Left renal pelvis (tissue), 4 donors: ENCODE results near the gene LCNL1. TPM values are rescaled to one million over a fixed set of nuclear protein-coding genes. Genes with fewer than 3 reads are reported as not detected.

Experiments
- DNase-seq, 4 donors: peaks; one replicate each; pipeline ENCODE4 v3.0.0-alpha.2; 2013; ENCODE audit warnings: low read depth in 4 of 4, low spot score in 3 of 4
- polyA plus RNA-seq, 4 donors: library from polyadenylated mRNA; unstranded; fragments of 120-200 nt; gene quantifications; one replicate each; pipeline ENCODE4 v1.2.1, GENCODE V29; 2013; ENCODE audit not compliant: insufficient read length in 4 of 4

Gene LCNL1
- polyA plus RNA-seq, result under 1 TPM in 3 of 4 donors, not detected in 1; 0.11 to 0.45 (median 0.13) TPM

DNA sequence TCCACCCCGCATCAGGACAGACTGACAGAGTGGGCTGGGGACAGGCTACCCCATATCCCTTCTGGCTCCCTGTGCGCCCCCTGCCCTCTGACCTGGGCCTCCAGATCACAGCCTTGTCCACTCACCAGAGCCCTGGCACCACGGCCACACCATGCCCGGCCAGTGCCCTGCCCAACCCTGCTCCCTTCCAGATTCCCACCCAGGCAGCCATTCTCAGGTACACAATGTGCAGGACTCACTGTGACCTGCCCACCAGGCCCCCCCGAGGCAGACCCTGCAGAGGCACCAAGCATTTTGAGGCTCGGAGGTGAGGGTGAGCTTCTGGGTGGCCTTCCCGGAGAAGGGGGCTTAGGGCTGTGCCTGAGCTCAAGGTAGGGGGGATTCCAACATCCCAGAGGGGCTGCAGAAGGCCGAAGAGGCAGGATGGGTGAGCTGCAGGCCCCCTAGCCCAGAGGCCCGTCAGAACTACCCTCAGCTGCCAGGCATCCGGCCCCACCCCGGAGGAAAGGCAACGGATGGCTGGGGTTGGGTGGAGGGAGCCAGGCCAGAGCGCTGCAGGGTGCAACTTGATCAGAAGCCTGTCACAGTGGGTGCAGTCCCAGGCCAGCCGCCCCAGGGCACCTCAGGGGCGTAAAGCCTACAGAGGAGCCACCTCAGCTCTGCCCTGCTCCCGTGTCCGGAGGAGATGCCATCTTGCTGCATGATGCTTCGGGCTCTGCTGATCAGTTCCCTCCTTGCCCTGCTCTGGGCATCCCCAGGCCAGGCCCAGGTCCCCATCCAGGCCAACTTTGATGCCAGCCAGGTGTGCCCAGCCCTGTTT, at the start of gene LCNL1:
TSS of gene LCNL1 (plus strand) at position 762 of the 820 bp plus-strand sequence. CDS start 594 bp downstream, outside the sequence.
- no peak for DNase-seq

DNA sequence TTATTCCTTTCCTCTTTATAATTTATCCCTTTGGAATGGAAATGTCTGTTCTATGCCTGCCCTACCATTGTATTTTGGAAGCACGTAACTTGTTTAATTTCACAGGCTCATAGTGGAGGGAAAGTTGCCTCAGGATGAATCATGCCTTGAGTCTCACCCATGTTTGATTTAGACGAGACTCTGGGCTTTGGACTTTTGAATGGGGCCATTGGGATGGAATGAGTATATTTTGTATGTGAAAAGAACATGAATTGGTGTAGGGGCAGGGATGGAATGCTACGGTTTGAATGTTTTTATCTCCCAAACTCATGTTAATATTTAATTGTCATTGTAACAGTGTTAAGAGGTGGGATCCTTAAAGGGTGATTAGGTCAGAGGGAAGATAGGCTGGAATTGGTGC, 48.5 kb upstream of the LCNL1 start:
- no peak for DNase-seq

DNA sequence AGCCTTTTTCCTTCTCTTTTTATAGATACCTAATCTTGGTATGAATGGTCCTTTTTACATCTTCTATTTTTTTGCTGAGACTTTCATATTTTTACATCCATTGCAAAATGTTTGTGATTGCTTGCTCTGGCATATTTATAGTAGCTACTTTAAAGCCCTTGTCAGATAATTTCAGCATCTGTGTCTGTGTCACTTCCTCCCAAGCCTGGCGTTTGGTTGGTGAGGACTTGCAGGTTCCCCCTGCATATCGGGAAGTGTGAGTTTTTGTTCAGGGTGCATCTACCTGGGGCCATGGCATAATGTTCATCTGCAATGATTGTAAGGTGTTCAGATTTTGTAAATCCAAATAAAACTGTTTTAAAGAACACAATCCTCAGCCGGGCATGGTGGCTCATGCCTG, 47.1 kb upstream of the LCNL1 start:
- no peak for DNase-seq

DNA sequence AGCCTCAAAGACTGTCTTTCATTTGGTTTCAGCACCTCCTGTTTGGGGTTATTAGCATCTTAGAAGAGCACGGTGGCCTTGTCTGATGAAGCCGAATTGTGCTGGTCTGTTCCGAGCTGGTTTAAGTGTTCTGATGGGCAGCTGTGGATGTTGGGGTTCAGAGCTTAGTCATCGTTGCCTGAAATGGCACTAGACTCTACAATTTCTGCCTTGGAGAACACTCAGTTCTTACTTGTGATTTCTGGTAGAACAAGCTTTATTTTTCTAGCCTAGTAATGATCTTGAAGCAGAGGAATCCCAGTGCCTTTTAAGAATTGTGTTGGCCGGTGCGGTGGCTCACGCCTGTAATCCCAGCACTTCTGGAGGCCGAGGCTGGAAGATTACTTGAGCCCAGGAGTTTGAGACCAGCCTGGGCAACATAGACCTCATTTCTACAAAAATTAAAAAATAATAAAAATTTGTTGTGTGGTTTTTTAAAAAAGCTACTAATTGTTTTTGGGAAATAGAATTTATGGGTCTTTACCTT, 46.1 kb upstream of the LCNL1 start:
- DNase-seq, result no peak

DNA sequence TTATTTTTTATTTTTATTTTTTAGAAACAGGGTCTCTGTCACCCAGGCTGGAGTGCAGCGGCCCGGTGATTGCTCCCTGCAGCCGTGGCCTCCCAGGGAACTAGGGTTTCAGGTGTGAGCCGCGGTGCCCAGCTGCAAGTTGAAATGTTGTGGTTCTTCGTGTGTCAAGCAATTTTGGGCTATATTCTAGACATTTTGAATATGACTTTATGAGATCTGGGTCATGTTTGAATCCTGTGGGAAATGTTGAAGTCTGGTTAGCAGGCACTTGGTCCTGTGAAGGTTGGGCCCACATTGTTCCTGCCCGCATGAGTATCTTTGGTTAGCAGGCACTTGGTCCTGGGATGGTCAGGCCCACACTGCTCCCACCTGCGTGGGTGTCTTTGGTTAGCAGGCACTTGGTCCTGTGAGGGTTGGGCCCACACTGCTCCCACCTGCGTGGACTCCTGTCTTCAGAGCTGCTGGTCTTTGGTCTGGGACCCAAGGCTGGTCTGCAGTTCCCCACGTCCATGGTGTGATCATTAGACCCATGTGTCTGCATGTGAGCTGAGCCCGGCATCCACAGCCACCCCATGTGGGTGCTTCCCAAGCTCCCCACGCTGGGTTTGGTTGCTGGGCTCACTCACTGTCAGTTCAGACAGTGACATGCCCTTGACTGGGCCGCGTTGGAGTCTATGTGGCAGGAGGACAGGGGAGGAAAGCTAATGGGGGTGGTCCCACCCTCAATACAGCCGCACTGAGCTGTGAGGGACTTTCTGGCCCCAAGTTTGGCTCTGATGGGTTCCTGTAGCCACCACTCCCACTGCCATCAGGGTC, 45.4 kb upstream of the LCNL1 start:
- no peak for DNase-seq

DNA sequence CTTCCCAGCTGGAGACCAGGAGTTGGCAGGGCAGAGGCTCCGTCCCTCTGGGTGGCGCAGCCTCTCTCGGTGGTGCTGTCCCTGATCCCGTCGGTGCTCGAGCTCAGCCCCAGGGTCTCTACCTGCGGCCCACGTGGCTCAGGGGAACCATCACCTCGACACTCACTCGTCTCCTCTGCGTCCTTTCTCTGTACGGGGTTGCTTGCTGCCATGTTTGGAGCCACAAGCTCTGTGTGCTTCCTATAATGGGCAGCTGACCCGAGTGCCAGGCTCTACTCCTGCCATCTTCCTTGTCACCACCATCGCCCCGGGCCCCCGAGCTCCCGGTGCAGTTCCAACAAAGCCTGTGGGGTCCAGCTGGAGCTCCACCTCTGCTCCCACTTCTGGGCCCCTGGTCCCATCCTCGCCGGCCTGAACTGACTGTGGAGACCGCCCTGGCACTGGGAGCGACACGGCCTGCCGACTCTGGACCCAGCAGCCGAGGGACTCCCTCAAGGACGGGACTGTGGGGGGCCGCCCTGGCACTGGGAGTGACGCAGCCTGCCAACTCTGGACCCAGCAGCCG, 43.3 kb upstream of the LCNL1 start:
- DNase-seq, result no peak

DNA sequence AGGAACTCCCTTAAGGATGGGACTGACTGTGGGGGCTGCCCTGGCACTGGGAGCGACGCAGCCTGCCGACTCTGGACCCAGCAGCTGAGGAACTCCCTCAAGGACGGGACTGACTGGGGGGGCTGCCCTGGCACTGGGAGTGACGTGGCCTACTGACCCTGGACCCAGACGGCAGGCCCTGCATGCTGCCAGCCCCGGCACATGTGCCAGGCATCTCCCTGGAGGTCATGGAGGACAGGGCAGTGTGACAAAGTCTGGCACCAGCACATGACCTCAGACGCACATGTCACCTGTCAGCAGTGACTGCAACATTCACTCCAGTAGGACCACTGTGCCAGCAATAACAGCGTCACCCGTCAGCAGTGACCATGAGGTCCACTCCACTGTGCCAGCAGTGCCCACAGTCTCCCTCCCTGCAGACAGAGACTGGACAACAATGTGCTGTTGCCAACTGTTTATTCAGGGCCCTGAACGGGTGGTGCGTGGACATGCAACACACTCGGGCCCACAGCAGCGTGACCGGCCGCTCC, 42.7 kb upstream of the LCNL1 start:
- no peak for DNase-seq

DNA sequence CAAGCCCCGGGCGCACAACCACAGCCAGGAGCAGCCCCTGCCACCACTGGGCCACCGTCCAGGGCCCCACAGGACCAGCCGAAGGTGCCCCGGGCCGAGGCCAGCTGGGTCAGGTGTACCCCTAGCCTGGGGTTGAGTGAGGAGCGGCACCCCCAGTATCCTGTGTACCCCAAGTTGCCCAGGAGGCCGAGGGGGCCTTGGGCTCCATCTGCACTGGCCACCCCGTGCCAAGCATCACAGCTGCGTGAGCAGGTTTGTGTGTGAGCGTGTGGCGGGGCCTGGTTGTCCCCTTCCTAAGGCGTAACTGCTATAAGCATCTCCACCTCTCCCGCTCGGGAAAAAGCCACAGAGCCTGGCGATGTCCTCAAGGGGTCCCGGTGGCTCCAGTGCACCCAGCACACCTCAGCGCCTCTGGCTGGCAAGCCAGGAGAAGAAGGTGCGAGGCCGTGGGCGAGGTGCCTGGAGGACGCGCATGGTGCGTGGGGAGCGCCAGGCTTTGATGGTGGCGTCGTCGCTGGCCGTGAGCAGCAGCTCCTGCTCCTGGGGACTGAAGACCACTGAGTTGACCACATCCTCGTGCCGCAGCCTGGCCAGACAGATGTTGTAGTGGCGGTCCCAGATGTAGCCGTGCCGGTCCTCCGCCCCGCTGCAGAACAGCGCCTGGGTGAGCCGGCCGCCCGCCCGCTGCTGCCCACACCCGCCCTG, 42.1 kb upstream of the LCNL1 start:
- DNase-seq, result no peak

DNA sequence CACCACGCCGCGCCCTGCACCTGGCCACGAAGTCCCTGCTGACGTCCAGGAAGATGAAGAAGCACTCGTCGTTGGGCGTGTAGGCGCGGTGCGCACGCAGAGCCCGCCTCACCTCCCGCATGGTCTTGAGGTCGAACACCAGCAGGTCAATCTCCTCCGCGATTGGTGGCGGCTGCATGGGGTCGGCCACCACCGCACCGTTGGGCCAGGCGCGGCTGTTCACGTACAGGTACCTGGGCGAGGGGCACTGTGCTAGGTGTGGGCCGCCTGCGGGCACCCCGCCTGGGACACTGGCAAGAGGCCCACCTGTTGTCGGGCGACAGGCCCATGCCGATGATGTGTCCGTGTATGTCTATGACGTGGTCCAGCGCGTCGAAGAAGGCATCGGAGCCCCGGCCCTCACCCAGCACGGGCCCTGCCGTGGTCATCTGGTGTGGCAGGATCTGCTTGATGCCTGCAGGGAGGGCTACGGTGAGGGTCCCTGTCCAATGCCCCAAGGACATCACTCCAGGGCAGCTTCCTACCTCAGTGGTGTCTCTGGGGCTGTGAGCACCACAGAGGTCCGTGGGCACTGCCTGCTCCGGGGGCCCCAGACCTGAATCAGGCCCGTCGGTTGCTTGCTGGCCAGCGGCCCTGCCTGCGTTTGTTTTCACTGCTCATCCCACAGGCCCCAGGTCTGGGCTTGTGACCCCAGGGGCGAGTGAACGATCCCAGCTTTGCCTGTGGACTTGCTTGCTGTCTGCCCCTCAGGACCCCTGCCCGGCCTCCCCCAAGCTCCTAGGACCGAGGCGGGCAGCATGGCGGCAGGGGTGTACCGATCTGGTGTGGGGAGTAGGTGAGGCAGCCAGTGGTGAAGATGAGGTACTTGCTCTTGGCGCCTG, 41.3 kb upstream of the LCNL1 start:
- no peak for DNase-seq

DNA sequence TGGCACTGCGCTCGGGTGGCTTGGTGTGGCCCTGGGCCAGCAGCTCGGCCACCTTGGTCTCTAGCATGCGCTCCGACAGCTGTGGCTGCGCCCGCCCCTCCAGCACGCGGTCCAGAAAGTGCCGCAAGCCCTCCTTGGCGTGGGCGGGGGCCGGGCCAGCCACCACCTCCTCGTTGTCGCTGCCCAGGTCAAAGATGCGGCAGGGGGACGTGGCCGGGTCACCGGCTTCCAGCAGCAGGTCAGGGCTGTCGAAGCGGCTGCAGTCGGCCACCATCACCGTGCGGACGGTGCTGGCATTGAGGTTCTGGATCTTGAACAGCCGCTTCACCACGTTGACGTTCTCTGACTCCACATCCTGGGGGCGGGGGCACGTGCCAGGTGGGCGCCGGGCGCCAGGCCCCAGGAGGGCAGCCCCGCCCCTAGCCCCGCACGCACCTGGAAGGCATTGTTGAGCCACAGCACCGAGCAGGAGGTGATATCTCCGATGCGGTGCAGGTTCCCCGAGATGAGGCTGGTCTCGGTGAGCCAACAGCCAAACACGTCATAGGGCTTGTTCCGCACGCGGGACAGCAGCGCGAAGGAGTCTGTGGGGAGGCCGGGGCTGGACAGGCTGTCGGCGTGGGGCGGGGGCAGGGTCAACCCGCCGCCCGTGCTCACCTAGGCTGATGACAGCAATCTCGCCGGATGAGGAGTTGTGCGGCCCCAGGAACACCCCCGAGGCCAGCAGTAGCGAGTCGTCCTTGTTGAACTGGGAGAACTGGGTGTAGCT, 40.5 kb upstream of the LCNL1 start:
- DNase-seq, result no peak

DNA sequence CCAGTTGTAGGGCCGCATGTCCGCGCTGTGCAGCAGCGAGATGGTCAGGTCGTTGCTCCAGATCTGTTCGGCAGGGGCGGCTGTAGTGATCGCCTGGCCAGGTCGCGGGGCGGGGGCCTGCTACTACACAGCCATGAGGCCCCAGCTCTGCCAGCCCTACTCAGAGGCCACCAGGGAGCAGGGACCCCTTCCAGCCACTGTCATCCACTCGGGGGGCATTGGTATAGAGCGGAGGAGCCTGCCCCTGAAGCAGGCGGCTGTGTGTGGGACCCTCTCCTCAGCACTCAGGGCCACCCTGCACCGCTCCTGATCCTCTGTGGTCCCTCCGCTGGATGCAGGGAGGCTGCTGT, 39.9 kb upstream of the LCNL1 start:
- no peak for DNase-seq

DNA sequence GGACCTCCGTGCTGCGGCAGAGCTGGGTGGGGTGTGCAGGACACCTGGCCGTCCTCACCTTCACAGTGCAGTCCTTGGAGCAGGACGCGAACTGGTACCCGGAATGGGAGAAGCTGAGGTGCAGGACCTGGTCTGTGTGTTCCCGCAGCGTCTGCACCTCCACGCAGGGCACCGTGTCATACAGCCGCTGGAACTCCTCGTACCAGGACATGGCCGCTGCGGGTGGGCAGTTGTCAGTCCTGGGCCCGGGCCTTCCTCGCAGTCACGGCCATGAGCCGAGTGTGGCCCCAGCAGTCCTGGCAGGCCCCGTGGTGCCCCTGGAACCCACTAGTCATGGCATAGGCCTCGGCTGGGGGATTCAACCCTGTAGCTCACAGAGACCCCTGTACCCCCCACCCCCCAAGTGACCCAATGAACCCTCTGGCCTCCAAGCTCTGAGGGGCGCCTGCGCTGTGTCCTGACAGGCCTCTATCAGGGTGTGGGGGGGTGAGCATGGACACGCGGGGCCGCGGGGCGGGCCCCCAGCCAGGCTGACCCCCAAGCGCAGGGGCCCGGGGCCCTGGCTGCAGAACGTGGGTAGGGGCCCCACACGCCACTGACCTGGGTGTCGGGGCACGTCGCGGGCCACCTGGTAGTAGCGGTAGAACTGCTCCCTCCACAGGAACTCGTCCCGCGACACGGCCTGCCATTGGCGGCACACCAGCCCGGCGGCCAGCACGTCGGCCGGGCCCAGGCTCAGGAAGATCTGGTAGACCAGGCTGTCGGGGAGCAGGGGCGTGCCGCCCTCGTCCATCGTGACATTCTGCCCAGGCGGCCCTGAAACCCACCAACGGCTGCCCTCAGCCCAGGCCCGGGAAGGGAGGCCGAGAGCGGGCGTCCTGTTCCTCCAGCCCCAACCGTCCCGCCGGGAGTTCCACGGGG, 39.2 kb upstream of the LCNL1 start:
- no peak for DNase-seq

DNA sequence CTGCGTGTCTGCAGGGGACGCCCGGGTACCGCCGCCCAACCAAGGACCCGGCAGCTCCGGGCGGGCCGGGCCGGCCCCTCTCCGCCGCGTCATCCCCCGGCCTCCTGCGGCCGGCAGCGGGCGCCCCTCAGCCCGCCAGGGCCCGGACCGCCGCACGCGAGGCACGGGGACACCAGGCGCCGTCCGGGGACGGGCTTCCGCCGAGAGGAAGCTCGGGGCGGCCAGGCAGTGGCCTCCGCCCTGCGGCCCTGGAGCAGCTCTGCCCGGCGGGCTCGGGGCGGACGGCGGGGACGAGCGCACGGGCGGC, 38.6 kb upstream of the LCNL1 start:
- DNase-seq, result no peak

DNA sequence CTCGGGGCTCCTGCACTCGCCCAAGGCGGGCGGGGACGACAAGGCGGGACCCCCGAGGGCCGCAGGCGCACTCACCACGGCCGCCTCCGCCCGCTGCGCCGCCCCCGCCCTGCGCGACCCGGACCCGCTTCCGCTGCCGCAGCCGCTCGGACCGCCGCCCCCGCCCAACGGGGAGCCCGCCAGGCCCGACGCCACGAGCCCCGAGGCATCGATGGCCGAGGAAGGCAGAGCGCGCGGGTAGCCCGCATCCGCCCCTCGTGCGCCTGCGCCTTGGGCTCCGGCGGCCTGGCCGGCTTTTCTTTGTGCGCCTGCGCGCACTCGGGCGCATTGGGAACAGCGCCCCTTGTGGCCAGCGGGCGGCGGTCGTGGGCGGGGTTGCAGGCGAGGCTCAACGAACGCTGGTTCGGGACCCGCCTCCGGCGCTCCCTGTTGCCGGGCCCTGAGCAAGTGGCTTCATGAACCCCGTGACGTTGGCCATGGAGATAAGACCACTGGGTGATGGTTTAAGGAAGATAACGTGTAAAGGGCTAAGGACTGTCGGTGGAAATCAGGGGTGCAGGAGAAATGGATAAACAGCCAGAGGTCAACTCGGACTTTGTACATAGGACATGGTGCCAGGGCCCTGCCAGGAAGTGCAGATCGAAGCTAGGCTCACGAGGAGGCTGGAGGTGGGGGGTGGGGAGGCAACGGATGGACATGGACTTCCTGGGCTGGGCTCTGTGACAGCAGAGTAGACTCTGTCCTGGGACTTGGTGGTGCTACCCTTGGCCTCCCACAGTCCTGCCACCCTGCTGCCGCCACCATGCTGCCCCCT, 38.1 kb upstream of the LCNL1 start, which contains the start of the genes C8G and FBXW5:
TSS of gene C8G (plus strand) at position 725 of the 814 bp plus-strand sequence. CDS start at position 803, 78 bp downstream.
TSS of gene FBXW5 (minus strand) at position 220 of the 814 bp plus-strand sequence. CDS start 655 bp downstream, outside the sequence.
- peak; percentile 80 to 87 (median 86) for DNase-seq

DNA sequence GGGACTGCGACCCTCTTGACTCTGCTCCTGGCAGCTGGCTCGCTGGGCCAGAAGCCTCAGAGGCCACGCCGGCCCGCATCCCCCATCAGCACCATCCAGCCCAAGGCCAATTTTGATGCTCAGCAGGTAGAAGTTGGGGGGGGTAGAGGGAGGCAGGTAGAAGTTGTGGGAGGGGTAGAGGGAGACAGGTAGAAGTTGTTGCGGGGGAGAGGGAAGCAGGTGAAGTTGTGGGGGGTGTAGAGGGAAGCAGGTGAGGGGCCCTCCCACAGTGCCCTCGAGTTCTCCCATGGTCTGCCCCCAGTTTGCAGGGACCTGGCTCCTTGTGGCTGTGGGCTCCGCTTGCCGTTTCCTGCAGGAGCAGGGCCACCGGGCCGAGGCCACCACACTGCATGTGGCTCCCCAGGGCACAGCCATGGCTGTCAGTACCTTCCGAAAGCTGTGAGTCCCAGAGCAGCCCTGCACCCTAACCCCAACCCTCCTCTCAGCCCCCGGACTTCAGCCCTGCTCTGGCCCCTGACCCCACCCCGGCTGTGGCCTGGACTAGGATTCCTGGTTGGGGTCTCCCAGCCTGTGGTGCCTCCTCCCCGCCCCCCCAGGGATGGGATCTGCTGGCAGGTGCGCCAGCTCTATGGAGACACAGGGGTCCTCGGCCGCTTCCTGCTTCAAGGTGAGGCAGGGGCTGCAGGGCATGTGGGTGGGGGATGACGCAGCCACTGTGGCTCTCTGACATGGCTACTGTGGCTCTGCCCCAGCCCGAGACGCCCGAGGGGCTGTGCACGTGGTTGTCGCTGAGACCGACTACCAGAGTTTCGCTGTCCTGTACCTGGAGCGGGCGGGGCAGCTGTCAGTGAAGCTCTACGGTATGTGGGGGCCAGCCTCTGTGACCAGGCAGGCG, 37.2 kb upstream of the LCNL1 start:
- DNase-seq, result no peak
